ENCODE results near the gene PRDM1.

PRDM1 gene

GRCh38 chr6:106098383-106099234, 12.5 kb downstream of the PRDM1 start:
- no peak for DNase-seq

GRCh38 chr6:106099235-106099537, 13.1 kb downstream of the PRDM1 start:
- DNase-seq, result no peak

GRCh38 chr6:106100755-106101154, 14.6 kb downstream of the PRDM1 start:
- DNase-seq, result no peak

GRCh38 chr6:106101466-106101865, 15.3 kb downstream of the PRDM1 start:
- no peak for DNase-seq

GRCh38 chr6:106102034-106102433, 15.9 kb downstream of the PRDM1 start:
- no peak for DNase-seq

- DNase-seq, result no peak
Observed at GRCh38 chr6:106102967-106103727, 17.0 kb downstream of the PRDM1 start.

- DNase-seq, result no peak
Observed at GRCh38 chr6:106103728-106104109, 17.6 kb downstream of the PRDM1 start.

- DNase-seq, result no peak
Observed at GRCh38 chr6:106104476-106104875, 18.3 kb downstream of the PRDM1 start.

- DNase-seq, result no peak
Observed at GRCh38 chr6:106104941-106105340, 18.8 kb downstream of the PRDM1 start.

- DNase-seq, result no peak
Observed at GRCh38 chr6:106105493-106105892, 19.4 kb downstream of the PRDM1 start.

GRCh38 chr6:106106276-106107042, 20.3 kb downstream of the PRDM1 start:
- DNase-seq, result no peak

- DNase-seq, result no peak
Observed at GRCh38 chr6:106107043-106107613, 21.0 kb downstream of the PRDM1 start.

GRCh38 chr6:106108129-106108528, 22.0 kb downstream of the PRDM1 start:
- no peak for DNase-seq

GRCh38 chr6:106109029-106109428, 22.9 kb downstream of the PRDM1 start:
- DNase-seq, result no peak

GRCh38 chr6:106110164-106110826, 24.2 kb downstream of the PRDM1 start:
- DNase-seq, result no peak

- DNase-seq, result no peak
Observed at GRCh38 chr6:106112433-106112832, 26.3 kb downstream of the PRDM1 start.

GRCh38 chr6:106113256-106113959, 27.3 kb downstream of the PRDM1 start:
- no peak for DNase-seq

- no peak for DNase-seq
Observed at GRCh38 chr6:106114492-106114891, 28.4 kb downstream of the PRDM1 start.

- DNase-seq, result no peak
Observed at GRCh38 chr6:106115286-106115685, 29.1 kb downstream of the PRDM1 start.

- DNase-seq, result no peak
Observed at GRCh38 chr6:106116125-106116832, 30.1 kb downstream of the PRDM1 start.

GRCh38 chr6:106117579-106117978, 31.4 kb downstream of the PRDM1 start:
- no peak for DNase-seq

Measured in NCI-H1694 (cell line).